Mononuclear cell (primary cell): ENCODE data around the gene TBX1. TPM values are rescaled to one million over a fixed set of nuclear protein-coding genes. Genes with fewer than 3 reads are reported as not detected.

ENCODE experiments used
- H3K27me3 ChIP-seq: 2 replicates; pipeline ENCODE4 v1.6.0; 2011; ENCODE audit warnings: low read length, control low read depth; ENCODE audit not compliant: insufficient read depth
- H3K4me1 ChIP-seq: 2 replicates; pipeline ENCODE4 v1.5.1; 2011; ENCODE audit warnings: mild to moderate bottlenecking, low read length, control low read depth; ENCODE audit not compliant: insufficient read depth
- H3K4me3 ChIP-seq: 2 replicates; pipeline ENCODE4 v1.5.1; 2011; ENCODE audit warnings: mild to moderate bottlenecking, low read length, moderate library complexity
- H3K9me3 ChIP-seq: 2 replicates; pipeline ENCODE4 v1.5.1; 2011; ENCODE audit warnings: low read depth, mild to moderate bottlenecking, control low read depth, low read length
- total RNA-seq: library from RNA; depleted of rRNA; stranded (reverse); fragments of >200 nt; gene quantifications from one replicate; pipeline ENCODE4 v1.2.3, GENCODE V29; 2012

The TBX1 gene
- total RNA-seq, 1 donor = not detected

- H3K27me3 ChIP-seq = peaks cover 74% of the 10 kb centered on the region
- H3K4me3 ChIP-seq = no peak overlapping the region
- H3K9me3 ChIP-seq = no peaks in the 10 kb centered on the region
- peaks cover 19% of the 10 kb centered on the region for H3K4me1 ChIP-seq
Measured at GRCh38 chr22:19760951-19761724, 560 bp downstream of the TBX1 start.

- peaks cover 15% of the 10 kb centered on the region for H3K4me1 ChIP-seq
- peaks cover 74% of the 10 kb centered on the region for H3K27me3 ChIP-seq
- no peaks in the 10 kb centered on the region for H3K9me3 ChIP-seq
- no peak overlapping the region for H3K4me3 ChIP-seq
Measured at GRCh38 chr22:19761725-19762567, 1.4 kb downstream of the TBX1 start.

DNA sequence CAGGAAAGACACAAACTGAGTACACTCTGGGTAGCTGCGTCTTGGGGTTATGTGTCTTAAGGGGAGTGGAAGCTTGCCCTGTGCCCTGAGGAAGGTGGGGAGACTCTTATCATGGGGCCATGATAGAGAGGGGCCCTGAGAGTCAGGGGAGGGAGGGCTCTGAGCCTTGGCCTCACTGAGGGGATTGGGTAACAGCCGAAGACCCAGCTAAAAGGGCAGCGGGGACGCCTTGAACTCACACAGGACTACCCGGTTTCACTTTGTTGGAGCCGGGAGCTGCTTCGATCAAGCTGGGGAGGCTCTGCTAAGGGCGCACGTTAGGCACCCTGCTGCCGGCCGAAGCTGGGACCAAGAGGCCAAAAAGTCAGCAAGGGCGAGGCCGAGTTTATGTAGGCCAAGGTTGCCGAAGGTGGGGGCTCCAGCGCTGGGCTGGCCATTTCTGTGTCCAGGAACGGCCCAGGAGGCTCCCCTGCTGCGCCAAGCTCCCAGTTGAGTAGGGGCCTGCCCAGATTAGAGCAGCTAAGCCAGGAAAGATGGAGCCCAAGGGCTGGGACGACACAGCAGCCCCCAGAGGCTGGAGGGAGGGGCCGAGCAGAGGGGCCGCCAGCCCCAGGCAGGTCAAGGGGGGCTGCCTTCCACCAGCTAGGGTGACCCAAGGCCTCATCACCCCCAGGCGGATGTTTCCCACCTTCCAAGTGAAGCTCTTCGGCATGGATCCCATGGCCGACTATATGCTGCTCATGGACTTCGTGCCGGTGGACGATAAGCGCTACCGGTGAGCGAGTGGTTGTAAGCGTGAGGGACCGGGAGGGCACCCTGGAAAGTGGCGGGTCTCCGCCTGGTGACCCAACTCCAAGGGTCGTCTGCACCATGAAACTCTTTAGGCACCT lies 2.2 kb downstream of the TBX1 start:
- no peaks in the 10 kb centered on the region for H3K9me3 ChIP-seq
- peaks cover 76% of the 10 kb centered on the region for H3K27me3 ChIP-seq
- H3K4me1 ChIP-seq = peaks cover 17% of the 10 kb centered on the region
- no peak overlapping the region for H3K4me3 ChIP-seq

- H3K9me3 ChIP-seq = no peaks in the 10 kb centered on the region
- H3K27me3 ChIP-seq = peaks cover 78% of the 10 kb centered on the region
- no peak overlapping the region for H3K4me3 ChIP-seq
- peaks cover 17% of the 10 kb centered on the region for H3K4me1 ChIP-seq
Measured at GRCh38 chr22:19763458-19764298, 3.1 kb downstream of the TBX1 start.

DNA sequence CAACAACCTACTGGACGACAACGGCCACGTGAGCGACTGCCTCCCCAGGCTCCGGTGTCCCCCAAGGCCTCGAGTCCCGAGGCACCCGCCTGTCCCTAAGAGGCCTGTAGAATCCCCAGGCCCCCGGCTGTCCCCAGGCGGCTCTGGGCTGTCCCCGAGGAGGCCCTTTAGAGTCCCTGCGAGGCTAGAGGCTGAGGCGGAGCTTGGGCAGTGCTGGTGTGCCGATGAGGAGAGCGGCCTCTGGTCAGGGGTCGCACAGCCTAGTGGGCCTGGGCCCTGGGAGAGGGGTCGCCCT lies 3.7 kb downstream of the TBX1 start:
- H3K27me3 ChIP-seq = peaks cover 77% of the 10 kb centered on the region
- H3K4me3 ChIP-seq = no peak overlapping the region
- no peaks in the 10 kb centered on the region for H3K9me3 ChIP-seq
- H3K4me1 ChIP-seq = peaks cover 17% of the 10 kb centered on the region

DNA sequence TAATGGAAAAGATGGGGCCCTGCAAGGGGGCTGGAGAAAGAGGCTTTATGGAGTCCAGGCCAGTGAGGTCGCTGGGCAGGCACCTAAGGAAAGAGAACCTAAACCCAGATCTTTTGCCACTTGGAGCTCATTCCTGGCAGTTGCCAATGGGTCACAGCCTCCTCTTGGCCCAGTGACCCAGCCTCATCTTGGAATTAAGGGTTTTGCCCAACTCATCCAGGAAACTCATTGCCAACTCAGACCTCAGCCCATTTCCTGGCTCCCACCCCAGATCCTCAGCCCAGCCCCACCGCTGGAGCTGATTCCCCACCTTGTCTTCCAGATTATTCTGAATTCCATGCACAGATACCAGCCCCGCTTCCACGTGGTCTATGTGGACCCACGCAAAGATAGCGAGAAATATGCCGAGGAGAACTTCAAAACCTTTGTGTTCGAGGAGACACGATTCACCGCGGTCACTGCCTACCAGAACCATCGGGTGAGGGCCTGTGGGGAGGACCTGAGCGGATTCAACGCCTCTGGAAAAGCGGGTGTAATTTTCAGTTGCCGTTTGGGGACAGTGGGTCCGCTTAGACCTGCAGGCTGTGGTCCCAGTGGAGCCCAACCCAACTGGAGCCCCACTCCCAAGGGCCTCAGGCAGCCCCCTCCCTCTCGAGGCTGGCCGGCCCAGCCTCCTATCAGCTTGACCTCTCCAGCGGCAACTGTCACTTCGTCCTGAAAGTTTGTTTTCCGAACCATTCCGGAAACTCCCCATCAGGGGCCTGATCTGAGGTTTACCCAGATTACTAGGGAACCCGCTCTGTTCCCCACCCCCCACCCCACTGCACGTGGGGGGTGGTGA lies 4.3 kb downstream of the TBX1 start:
- Histone ChIP-seq H3K4me3 (no peak overlapping the region), H3K9me3 (no peaks in the 10 kb centered on the region), H3K4me1 (peaks cover 11% of the 10 kb centered on the region), H3K27me3 (peaks cover 76% of the 10 kb centered on the region)

- Histone ChIP-seq H3K27me3 (peaks cover 78% of the 10 kb centered on the region), H3K4me3 (no peak overlapping the region), H3K4me1 (peaks cover 11% of the 10 kb centered on the region), H3K9me3 (no peaks in the 10 kb centered on the region)
Measured at GRCh38 chr22:19765477-19766239, 5.1 kb downstream of the TBX1 start.

DNA sequence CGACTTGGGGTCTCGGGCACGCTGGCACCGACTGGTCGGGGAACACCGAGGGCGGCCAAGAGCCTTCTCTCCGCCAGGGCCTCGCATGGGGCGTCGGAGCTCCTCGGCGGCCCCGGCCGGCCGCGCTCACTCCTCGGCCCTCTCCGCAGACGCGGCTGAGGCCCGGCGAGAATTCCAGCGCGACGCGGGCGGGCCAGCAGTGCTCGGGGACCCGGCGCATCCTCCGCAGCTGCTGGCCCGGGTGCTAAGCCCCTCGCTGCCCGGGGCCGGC lies 5.6 kb downstream of the TBX1 start:
- Histone ChIP-seq H3K4me1 (peaks cover 11% of the 10 kb centered on the region), H3K9me3 (no peaks in the 10 kb centered on the region), H3K27me3 (peaks cover 78% of the 10 kb centered on the region), H3K4me3 (no peak overlapping the region)

- Histone ChIP-seq H3K27me3 (peaks cover 78% of the 10 kb centered on the region), H3K4me1 (peaks cover 11% of the 10 kb centered on the region), H3K9me3 (no peaks in the 10 kb centered on the region), H3K4me3 (no peak overlapping the region)
Measured at GRCh38 chr22:19766511-19767426, 6.2 kb downstream of the TBX1 start.

GRCh38 chr22:19767427-19768341 lies 7.1 kb downstream of the TBX1 start:
- H3K27me3 ChIP-seq = peaks cover 69% of the 10 kb centered on the region

DNA sequence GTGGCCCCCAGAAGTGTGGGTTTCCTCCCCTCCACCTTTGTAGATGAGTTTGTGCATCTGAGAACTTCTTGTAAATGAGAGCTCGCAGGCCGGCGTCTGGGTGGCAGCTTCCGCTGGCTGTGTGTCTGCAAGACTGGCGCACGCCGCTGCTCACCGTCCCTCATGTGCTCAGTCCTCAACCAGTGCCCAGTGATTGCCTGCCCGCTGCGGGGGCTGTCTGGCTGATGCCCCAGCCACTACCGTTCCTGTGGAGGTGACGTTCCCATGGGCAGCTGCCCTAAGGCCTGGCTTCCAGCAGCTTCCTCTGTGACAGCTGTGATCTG lies 8.8 kb downstream of the TBX1 start:
- peaks cover 23% of the 10 kb centered on the region for H3K4me1 ChIP-seq
- peaks cover 54% of the 10 kb centered on the region for H3K27me3 ChIP-seq
- no peaks in the 10 kb centered on the region for H3K9me3 ChIP-seq
- no peak overlapping the region for H3K4me3 ChIP-seq

More at GRCh38 chr22:19767427-19768341, 7.1 kb downstream of the TBX1 start:
- no peaks in the 10 kb centered on the region for H3K9me3 ChIP-seq
- no peak overlapping the region for H3K4me3 ChIP-seq
- peaks cover 13% of the 10 kb centered on the region for H3K4me1 ChIP-seq
